HepG2 (cell line): ENCODE measurements around the gene STMN3. TPM values are rescaled to one million over a fixed set of nuclear protein-coding genes. Genes with fewer than 3 reads are reported as not detected.

Experiments
- AHR ChIP-seq: IDR thresholded peaks from 2 replicates; pipeline ENCODE4 v1.6.1; 2018; ENCODE audit warnings: missing genetic modification reagents, missing compliant biosample characterization
- BRD4 ChIP-seq: sonication (generic); formaldehyde crosslinking; IDR thresholded peaks from 2 replicates; pipeline ENCODE4 v1.4.0; 2020; ENCODE audit warnings: missing genetic modification reagents
- CENPX ChIP-seq: sonication (generic); formaldehyde crosslinking; IDR thresholded peaks from 2 replicates; pipeline ENCODE4 v1.9.0; 2021; ENCODE audit warnings: mild to moderate bottlenecking, missing genetic modification reagents, moderate library complexity
- DMAP1 ChIP-seq: IDR thresholded peaks from 2 replicates; pipeline ENCODE4 v1.6.1; 2016
- ELF1 ChIP-seq: sonication (generic); formaldehyde crosslinking; IDR thresholded peaks from 2 replicates; pipeline ENCODE4 v1.4.0; 2020; ENCODE audit warnings: missing genetic modification reagents
- HNF4G ChIP-seq, 2 experiments: sonication (generic) in 1 of 2; formaldehyde crosslinking in 1 of 2; IDR thresholded peaks; 2 replicates each; pipeline versions ENCODE4 v1.4.0 to v1.6.1; 2011 to 2020; ENCODE audit warnings: borderline replicate concordance in 2 of 2, low read depth in 2 of 2, mild to moderate bottlenecking in 2 of 2, low read length in 1 of 2, missing genetic modification reagents in 1 of 2, moderate library complexity in 1 of 2
- HNRNPL ChIP-seq: fragments of 200-400 bp; formaldehyde crosslinking; IDR thresholded peaks from 2 replicates; pipeline ENCODE4 v1.6.1; 2017; ENCODE audit warnings: mild to moderate bottlenecking, low read depth, low read length
- JUND ChIP-seq: sonication (generic); formaldehyde crosslinking; IDR thresholded peaks from 2 replicates; pipeline ENCODE4 v1.8.0; 2022; ENCODE audit warnings: mild to moderate bottlenecking, missing genetic modification reagents
- MEIS2 ChIP-seq: sonication (generic); formaldehyde crosslinking; IDR thresholded peaks from 2 replicates; pipeline ENCODE4 v1.9.0; 2021; ENCODE audit warnings: mild to moderate bottlenecking, missing genetic modification reagents
- MLLT10 ChIP-seq: sonication (generic); formaldehyde crosslinking; IDR thresholded peaks from 2 replicates; pipeline ENCODE4 v1.4.0; 2020; ENCODE audit warnings: missing genetic modification reagents
- NBN ChIP-seq: fragments of 450-650 bp; conservative IDR thresholded peaks from 2 replicates; pipeline ENCODE4 v1.6.1; 2017
- NFE2L2 ChIP-seq: fragments of 150-350 bp; IDR thresholded peaks from 2 replicates; pipeline ENCODE4 v1.6.1; 2014; ENCODE audit warnings: low read length
- NR2F6 ChIP-seq, 2 experiments: IDR thresholded peaks; 2 replicates each; pipeline ENCODE4 v1.6.1; 2016; ENCODE audit warnings: antibody characterized with exemption in 1 of 2, mild to moderate bottlenecking in 1 of 2
- PHB2 ChIP-seq: fragments of 450-650 bp; IDR thresholded peaks from 2 replicates; pipeline ENCODE4 v1.6.1; 2018; ENCODE audit not compliant: partially characterized antibody
- PRMT3 ChIP-seq: sonication (generic); formaldehyde crosslinking; IDR thresholded peaks from 2 replicates; pipeline ENCODE4 v1.8.1; 2022; ENCODE audit warnings: low read depth, mild to moderate bottlenecking, moderate library complexity, missing genetic modification reagents, borderline replicate concordance
- SRF ChIP-seq: IDR thresholded peaks from 2 replicates; pipeline ENCODE4 v1.6.1; 2011; ENCODE audit warnings: mild to moderate bottlenecking, low read depth, low read length, moderate library complexity
- ZBTB38 ChIP-seq: sonication (generic); formaldehyde crosslinking; IDR thresholded peaks from 2 replicates; pipeline ENCODE4 v1.5.1; 2020; ENCODE audit warnings: mild to moderate bottlenecking, missing genetic modification reagents
- ZNF354B ChIP-seq: sonication (generic); formaldehyde crosslinking; IDR thresholded peaks from 2 replicates; pipeline ENCODE4 v1.8.0; 2022; ENCODE audit warnings: mild to moderate bottlenecking, missing genetic modification reagents
- ZNF563 ChIP-seq: sonication (generic); formaldehyde crosslinking; IDR thresholded peaks from 2 replicates; pipeline ENCODE4 v1.8.0; 2022; ENCODE audit warnings: mild to moderate bottlenecking, moderate library complexity, missing genetic modification reagents
- polyA plus RNA-seq, 8 experiments: library from polyadenylated mRNA; depleted of rRNA in 3 of 8; stranded (reverse) in 7 of 8; unstranded in 1 of 8; fragments of >200 nt; fragmentation: Illumina TruSeq in 4 of 8; extraction: Trizol in 4 of 8; gene quantifications; 2 replicates each; pipeline versions ENCODE4 v1.2.1 to v1.2.3, GENCODE V29; 2011 to 2016; ENCODE audit warnings: low read depth in 4 of 8, missing spikeins in 1 of 8, mixed read lengths in 1 of 8; ENCODE audit not compliant: insufficient read depth in 1 of 8
- total RNA-seq, 5 experiments: library from RNA; depleted of rRNA; stranded (reverse); fragments of >200 nt; fragmentation: Illumina TruSeq; extraction: Trizol; gene quantifications; 2 replicates each; pipeline ENCODE4 v1.2.3, GENCODE V29; 2016; ENCODE audit warnings: low read depth in 1 of 5
- TF ChIP-seq, protein P1 (sequence below): sonication (generic); formaldehyde crosslinking; IDR thresholded peaks from 2 replicates; pipeline ENCODE4 v1.9.0; 2022; ENCODE audit warnings: low read depth, missing genetic modification reagents
- TF ChIP-seq, protein P2 (sequence below): sonication (generic); formaldehyde crosslinking; IDR thresholded peaks from 2 replicates; pipeline ENCODE4 v1.5.0; 2020; ENCODE audit warnings: missing genetic modification reagents
- TF ChIP-seq, protein P3 (sequence below): sonication (generic); formaldehyde crosslinking; IDR thresholded peaks from 2 replicates; pipeline ENCODE4 v1.8.0; 2022; ENCODE audit warnings: mild to moderate bottlenecking, missing genetic modification reagents, moderate library complexity
- TF ChIP-seq, protein P4 (sequence below): sonication (generic); formaldehyde crosslinking; IDR thresholded peaks from 2 replicates; pipeline ENCODE4 v1.9.0; 2021; ENCODE audit warnings: missing genetic modification reagents, mild to moderate bottlenecking, borderline replicate concordance

The STMN3 gene
- total and polyA plus RNA-seq, 2 of the 13 experiments (the other 11 are each of a cell fraction or from before 2014, with no cell fraction given), result 21.0 to 48.3 TPM

DNA sequence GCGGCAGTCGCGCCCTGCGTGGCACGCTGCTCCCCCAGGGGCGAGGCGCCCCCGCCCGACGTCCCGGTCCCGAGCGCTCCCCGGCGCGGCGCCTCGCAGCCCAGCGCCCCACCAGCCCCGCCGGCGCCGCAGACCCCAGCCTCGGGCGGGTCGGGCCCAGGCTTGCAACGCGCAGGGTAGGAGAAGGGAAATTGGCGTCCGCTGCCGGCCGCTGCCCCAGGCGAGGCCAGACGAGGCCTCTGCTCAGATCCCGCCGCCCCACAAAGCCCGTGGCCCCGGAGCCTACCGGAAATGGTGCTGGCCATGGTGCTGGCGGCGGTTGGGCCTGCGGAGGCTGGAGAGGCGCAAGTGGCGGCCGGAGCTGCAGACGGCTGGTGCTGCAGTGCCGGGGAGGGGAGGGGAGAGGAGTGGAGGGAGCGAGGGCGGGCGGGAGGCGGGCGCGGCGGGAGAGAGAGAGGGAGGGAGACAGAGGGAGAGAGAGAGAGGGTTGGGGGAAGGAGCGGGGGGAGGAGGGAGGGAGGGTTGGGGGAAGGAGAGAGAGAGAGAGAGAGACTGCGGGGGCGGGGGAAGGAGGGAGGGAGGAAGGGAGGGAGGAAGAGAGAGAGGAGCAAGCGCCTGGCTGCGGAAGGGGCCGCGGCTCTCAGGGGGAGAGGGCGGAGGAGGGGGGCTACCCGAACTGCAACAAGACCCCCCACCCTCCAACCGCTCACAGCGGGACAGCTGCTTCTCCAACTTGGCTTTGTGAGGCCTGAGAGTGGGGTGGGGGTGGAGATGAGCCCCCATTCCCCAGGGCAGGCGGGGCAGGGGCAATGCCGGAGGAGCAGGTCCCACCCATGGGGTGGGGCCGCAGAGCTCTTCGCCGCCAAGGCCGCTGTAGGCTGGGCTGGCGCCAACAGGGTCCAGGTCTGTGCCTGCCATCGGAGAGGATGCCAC, at the start of gene STMN3 (continued):
- TF ChIP-seq, protein P1, sequence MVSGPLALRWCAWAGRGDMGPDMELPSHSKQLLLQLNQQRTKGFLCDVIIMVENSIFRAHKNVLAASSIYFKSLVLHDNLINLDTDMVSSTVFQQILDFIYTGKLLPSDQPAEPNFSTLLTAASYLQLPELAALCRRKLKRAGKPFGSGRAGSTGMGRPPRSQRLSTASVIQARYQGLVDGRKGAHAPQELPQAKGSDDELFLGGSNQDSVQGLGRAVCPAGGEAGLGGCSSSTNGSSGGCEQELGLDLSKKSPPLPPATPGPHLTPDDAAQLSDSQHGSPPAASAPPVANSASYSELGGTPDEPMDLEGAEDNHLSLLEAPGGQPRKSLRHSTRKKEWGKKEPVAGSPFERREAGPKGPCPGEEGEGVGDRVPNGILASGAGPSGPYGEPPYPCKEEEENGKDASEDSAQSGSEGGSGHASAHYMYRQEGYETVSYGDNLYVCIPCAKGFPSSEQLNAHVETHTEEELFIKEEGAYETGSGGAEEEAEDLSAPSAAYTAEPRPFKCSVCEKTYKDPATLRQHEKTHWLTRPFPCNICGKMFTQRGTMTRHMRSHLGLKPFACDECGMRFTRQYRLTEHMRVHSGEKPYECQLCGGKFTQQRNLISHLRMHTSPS (CRISPR knock-in tag), result no peak; the same call in 1 of the 2 replicates
- TF ChIP-seq SRF, result no peak
- TF ChIP-seq DMAP1 (CRISPR knock-in tag), result peak; percentile 70; the same call in 1 of the 2 replicates
- TF ChIP-seq, protein P2, sequence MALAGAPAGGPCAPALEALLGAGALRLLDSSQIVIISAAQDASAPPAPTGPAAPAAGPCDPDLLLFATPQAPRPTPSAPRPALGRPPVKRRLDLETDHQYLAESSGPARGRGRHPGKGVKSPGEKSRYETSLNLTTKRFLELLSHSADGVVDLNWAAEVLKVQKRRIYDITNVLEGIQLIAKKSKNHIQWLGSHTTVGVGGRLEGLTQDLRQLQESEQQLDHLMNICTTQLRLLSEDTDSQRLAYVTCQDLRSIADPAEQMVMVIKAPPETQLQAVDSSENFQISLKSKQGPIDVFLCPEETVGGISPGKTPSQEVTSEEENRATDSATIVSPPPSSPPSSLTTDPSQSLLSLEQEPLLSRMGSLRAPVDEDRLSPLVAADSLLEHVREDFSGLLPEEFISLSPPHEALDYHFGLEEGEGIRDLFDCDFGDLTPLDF, result no peak; the same call in 1 of the 2 replicates
- no peak for TF ChIP-seq NBN
- TF ChIP-seq HNF4G (IDR thresholded peaks at IDR 0.05; ENCODE audit: borderline replicate concordance, low read depth, low read length), result 0 out of 2 replicates have a peak, but pooled peaks have one; percentile 32
- no peak for TF ChIP-seq HNF4G (CRISPR knock-in tag; IDR thresholded peaks at IDR 0.05; ENCODE audit: borderline replicate concordance, low read depth)
- TF ChIP-seq JUND (CRISPR knock-in tag), result 0 out of 2 replicates have a peak, but pooled peaks have one; percentile 54
- no peak; the same call in 1 of the 2 replicates for TF ChIP-seq BRD4
- TF ChIP-seq NFE2L2, result no peak
- TF ChIP-seq HNRNPL, result no peak
- TF ChIP-seq PRMT3 (CRISPR knock-in tag), result peak; percentile 99
- TF ChIP-seq MLLT10 (CRISPR knock-in tag), result no peak
- peak; percentile 99 for TF ChIP-seq AHR
- TF ChIP-seq, protein P3, sequence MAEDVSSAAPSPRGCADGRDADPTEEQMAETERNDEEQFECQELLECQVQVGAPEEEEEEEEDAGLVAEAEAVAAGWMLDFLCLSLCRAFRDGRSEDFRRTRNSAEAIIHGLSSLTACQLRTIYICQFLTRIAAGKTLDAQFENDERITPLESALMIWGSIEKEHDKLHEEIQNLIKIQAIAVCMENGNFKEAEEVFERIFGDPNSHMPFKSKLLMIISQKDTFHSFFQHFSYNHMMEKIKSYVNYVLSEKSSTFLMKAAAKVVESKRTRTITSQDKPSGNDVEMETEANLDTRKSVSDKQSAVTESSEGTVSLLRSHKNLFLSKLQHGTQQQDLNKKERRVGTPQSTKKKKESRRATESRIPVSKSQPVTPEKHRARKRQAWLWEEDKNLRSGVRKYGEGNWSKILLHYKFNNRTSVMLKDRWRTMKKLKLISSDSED (CRISPR knock-in tag), result peak; percentile 95
- TF ChIP-seq NR2F6 (IDR thresholded peaks at IDR 0.05), result no peak
- TF ChIP-seq NR2F6 (CRISPR knock-in tag; IDR thresholded peaks at IDR 0.05), result peak; percentile 86
- no peak for TF ChIP-seq PHB2
- TF ChIP-seq, protein P4, sequence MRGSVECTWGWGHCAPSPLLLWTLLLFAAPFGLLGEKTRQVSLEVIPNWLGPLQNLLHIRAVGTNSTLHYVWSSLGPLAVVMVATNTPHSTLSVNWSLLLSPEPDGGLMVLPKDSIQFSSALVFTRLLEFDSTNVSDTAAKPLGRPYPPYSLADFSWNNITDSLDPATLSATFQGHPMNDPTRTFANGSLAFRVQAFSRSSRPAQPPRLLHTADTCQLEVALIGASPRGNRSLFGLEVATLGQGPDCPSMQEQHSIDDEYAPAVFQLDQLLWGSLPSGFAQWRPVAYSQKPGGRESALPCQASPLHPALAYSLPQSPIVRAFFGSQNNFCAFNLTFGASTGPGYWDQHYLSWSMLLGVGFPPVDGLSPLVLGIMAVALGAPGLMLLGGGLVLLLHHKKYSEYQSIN (CRISPR knock-in tag), result no peak
- peak; percentile 90 for TF ChIP-seq ELF1 (CRISPR knock-in tag)
- TF ChIP-seq ZBTB38, result peak; percentile 86
- no peak for TF ChIP-seq CENPX
- TF ChIP-seq MEIS2 (CRISPR knock-in tag), result peak; percentile 99
- TF ChIP-seq ZNF354B, result no peak
- TF ChIP-seq ZNF563 (CRISPR knock-in tag), result peak; percentile 97
